Liver (tissue), 3 donors: ENCODE measurements around the gene BRSK1.

ENCODE experiments used
- CTCF ChIP-seq: fragments of 150-350 bp; IDR thresholded peaks from 2 replicates; pipeline ENCODE4 v1.5.1; 2017; ENCODE audit warnings: improper control_type of control experiment, low read depth, low read length; ENCODE audit not compliant: missing input control
- EGR1 ChIP-seq, 2 donors: IDR thresholded peaks; 2 replicates each; pipeline ENCODE4 v1.6.1; 2016 to 2018; ENCODE audit warnings: antibody characterized with exemption in 2 of 2, low read depth in 2 of 2
- FOXA1 ChIP-seq: IDR thresholded peaks from 2 replicates; pipeline ENCODE4 v1.6.1; 2016; ENCODE audit warnings: antibody characterized with exemption
- GABPA ChIP-seq, 2 donors: IDR thresholded peaks in 1 of 2; conservative IDR thresholded peaks in 1 of 2; 2 replicates each; pipeline ENCODE4 v1.6.1; 2016; ENCODE audit warnings: antibody characterized with exemption in 2 of 2, mild to moderate bottlenecking in 1 of 2, moderate library complexity in 1 of 2
- HNF4G ChIP-seq: IDR thresholded peaks from 2 replicates; pipeline ENCODE4 v1.6.1; 2016; ENCODE audit warnings: antibody characterized with exemption
- JUND ChIP-seq, 2 donors: IDR thresholded peaks; 2 replicates each; pipeline ENCODE4 v1.6.1; 2016; ENCODE audit warnings: antibody characterized with exemption in 2 of 2
- MAX ChIP-seq: IDR thresholded peaks from 2 replicates; pipeline ENCODE4 v1.6.1; 2016; ENCODE audit warnings: antibody characterized with exemption
- RAD21 ChIP-seq, 2 donors: IDR thresholded peaks; 2 replicates each; pipeline ENCODE4 v1.6.1; 2016; ENCODE audit warnings: antibody characterized with exemption in 2 of 2, mild to moderate bottlenecking in 2 of 2
- TAF1 ChIP-seq: conservative IDR thresholded peaks from 2 replicates; pipeline ENCODE4 v1.6.1; 2016; ENCODE audit warnings: antibody characterized with exemption, mild to moderate bottlenecking
- YY1 ChIP-seq: IDR thresholded peaks from 2 replicates; pipeline ENCODE4 v1.6.1; 2016; ENCODE audit warnings: antibody characterized with exemption, mild to moderate bottlenecking
- TF ChIP-seq, protein P1 (sequence below): IDR thresholded peaks from 2 replicates; pipeline ENCODE4 v1.6.1; 2016; ENCODE audit warnings: antibody characterized with exemption, mild to moderate bottlenecking
- TF ChIP-seq, protein P2 (sequence below): IDR thresholded peaks from 2 replicates; pipeline ENCODE4 v1.6.1; 2016; ENCODE audit warnings: antibody characterized with exemption
- donor health status: healthy.
- donor health status: healthy.

DNA sequence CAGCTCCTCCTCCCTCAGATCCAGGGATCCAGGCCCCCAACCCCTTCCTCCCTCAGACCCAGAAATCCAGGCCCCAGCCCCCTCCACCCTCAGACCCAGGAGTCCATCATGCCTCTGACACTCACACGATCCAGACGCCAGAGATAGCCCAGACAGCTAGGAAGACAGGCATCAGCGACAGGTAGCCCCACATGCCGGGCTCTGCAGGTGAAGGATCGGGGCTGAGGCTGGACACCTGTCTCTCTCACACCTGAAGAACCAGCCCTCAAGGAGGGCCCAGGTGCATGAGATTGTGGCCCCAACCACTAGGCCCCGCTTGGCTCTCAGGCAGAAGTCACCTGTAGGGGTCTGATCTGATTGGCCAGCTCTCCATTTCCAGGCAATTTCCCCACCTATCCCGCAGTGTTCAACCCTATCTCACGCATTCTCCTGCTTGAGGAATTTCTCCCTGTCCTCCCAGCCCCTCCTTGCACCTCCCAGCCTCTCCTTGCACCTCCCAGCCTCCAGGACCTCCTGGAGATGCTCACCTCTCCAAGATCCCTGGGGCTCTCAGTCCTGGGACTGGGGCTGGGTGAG, 37.1 kb downstream of the BRSK1 start:
- TF ChIP-seq JUND (IDR thresholded peaks at IDR 0.05) (no peak), GABPA (IDR thresholded peaks at IDR 0.05 in 1 of 2, conservative IDR thresholded peaks at IDR 0.05 in 1 of 2) (no peak), EGR1 (IDR thresholded peaks at IDR 0.05; ENCODE audit: low read depth in 2 of 2) (no peak), CTCF (no peak), TAF1 (no peak), YY1 (no peak), FOXA1 (no peak), HNF4G (no peak), MAX (no peak), RAD21 (IDR thresholded peaks at IDR 0.05) (no peak)
- TF ChIP-seq, protein P1, sequence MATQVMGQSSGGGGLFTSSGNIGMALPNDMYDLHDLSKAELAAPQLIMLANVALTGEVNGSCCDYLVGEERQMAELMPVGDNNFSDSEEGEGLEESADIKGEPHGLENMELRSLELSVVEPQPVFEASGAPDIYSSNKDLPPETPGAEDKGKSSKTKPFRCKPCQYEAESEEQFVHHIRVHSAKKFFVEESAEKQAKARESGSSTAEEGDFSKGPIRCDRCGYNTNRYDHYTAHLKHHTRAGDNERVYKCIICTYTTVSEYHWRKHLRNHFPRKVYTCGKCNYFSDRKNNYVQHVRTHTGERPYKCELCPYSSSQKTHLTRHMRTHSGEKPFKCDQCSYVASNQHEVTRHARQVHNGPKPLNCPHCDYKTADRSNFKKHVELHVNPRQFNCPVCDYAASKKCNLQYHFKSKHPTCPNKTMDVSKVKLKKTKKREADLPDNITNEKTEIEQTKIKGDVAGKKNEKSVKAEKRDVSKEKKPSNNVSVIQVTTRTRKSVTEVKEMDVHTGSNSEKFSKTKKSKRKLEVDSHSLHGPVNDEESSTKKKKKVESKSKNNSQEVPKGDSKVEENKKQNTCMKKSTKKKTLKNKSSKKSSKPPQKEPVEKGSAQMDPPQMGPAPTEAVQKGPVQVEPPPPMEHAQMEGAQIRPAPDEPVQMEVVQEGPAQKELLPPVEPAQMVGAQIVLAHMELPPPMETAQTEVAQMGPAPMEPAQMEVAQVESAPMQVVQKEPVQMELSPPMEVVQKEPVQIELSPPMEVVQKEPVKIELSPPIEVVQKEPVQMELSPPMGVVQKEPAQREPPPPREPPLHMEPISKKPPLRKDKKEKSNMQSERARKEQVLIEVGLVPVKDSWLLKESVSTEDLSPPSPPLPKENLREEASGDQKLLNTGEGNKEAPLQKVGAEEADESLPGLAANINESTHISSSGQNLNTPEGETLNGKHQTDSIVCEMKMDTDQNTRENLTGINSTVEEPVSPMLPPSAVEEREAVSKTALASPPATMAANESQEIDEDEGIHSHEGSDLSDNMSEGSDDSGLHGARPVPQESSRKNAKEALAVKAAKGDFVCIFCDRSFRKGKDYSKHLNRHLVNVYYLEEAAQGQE = no peak
- TF ChIP-seq, protein P2, sequence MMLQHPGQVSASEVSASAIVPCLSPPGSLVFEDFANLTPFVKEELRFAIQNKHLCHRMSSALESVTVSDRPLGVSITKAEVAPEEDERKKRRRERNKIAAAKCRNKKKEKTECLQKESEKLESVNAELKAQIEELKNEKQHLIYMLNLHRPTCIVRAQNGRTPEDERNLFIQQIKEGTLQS = no peak
